ENCODE data around the gene SQSTM1. TPM values are rescaled to one million over a fixed set of nuclear protein-coding genes. Genes with fewer than 3 reads are reported as not detected.

SQSTM1 gene
- total and polyA plus RNA-seq, 2 of the 8 experiments (the other 6 are each of a cell fraction or from before 2014, with no cell fraction given), result 78.6 to 110 TPM

DNA sequence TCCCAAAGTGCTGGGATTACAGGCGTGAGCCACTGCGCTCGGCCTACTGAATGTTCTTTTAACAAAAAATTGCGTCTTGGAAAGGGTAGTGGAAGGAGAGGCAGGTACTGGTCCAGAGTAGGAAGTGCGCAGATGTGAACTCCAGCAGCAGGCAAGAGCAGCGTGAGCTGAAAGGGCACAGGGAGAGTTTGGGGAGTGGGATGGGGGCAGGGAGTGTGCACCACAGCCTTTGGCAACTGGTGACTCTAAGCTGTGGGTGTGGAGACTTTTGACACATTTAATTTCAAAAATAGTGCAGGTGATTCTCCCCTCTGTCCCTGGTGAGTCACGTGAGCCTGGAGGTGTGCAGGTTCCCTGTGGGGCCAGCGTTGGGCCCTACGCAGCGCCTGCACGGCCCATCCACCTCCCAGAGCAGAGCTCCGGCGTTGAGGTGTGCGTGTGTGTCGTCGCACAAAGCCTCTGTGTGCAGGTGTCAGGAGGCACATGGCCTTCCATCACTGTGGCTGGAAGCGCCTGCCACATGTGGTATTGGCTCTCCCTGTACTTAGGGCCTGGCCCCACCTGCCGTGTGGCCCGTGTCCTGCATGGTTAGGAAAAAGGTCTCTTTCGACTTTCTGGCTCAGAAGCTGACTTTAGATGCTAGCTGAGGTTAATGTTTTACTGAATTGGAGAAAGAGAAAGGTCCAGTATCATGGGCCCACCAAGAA is 11.5 kb downstream of the SQSTM1 start:
- Histone ChIP-seq H4K5ac (ENCODE audit: insufficient read length, low read depth, low read length) (no peak overlapping the region), H3K4me3 (ENCODE audit: extremely low read depth in 1 of 4, insufficient read depth in 2 of 4, low read depth in 3 of 4, low read length in 4 of 4) (no peak overlapping the region), H3K18ac (ENCODE audit: extremely low read depth, low read length) (no peak overlapping the region; the same call in 1 of the 2 replicates), H3K4ac (replicated peaks; ENCODE audit: insufficient read length, low read depth, low read length) (no peak overlapping the region), H3K23me2 (ENCODE audit: low read depth, low read length) (no peaks in the 10 kb centered on the region), H3K14ac (ENCODE audit: insufficient read length) (no peak overlapping the region), H4K8ac (ENCODE audit: extremely low read depth, insufficient read depth, low read length) (no peak overlapping the region), H3K27me3 (replicated peaks in 1 of 4; ENCODE audit: control insufficient read depth in 3 of 4, extremely low read depth in 1 of 4, insufficient read depth in 3 of 4, low read length in 3 of 4) (no peaks in the 10 kb centered on the region), H2BK12ac (ENCODE audit: low read depth, low read length) (no peak overlapping the region), H4K20me1 (replicated peaks in 1 of 2; ENCODE audit: control insufficient read depth in 1 of 2, insufficient read depth in 2 of 2, low read length in 2 of 2) (peaks cover 4 to 10% of the 10 kb centered on the region in 2 experiments), H2BK120ac (replicated peaks; ENCODE audit: low read depth, low read length) (no peak overlapping the region), H3K23ac (ENCODE audit: insufficient read length) (no peak overlapping the region), H3K4me1 (replicated peaks in 1 of 4; ENCODE audit: control insufficient read depth in 3 of 4, insufficient read depth in 4 of 4, low read length in 3 of 4) (peaks cover 0 to 3% (median 1%) of the 10 kb centered on the region in 4 experiments; a peak in 4 of 7 replicates), H2BK5ac (ENCODE audit: low read depth, low read length) (no peak overlapping the region), H3K9me3 (ENCODE audit: insufficient read depth in 2 of 2, low read depth in 1 of 2, low read length in 1 of 2) (no peaks in the 10 kb centered on the region; a peak in 1 of 4 replicates), H2AFZ (ENCODE audit: low read length) (no peak overlapping the region), H2BK20ac (ENCODE audit: low read length) (no peak overlapping the region), H3K4me2 (ENCODE audit: insufficient read depth in 1 of 2, low read depth in 2 of 2, low read length in 2 of 2) (no peak overlapping the region), H3K56ac (replicated peaks; ENCODE audit: insufficient read length, low read depth, low read length) (no peak overlapping the region), H3K27ac (ENCODE audit: low read depth, low read length) (no peak overlapping the region), H2AK5ac (ENCODE audit: low read depth, low read length) (no peak overlapping the region), H3K79me2 (ENCODE audit: control insufficient read depth in 1 of 2, insufficient read depth in 2 of 2, low read length in 2 of 2) (no peaks in the 10 kb centered on the region), H2BK15ac (ENCODE audit: low read length) (no peak overlapping the region), H3K9ac (replicated peaks in 1 of 4; ENCODE audit: extremely low read depth in 1 of 4, low read depth in 3 of 4, low read length in 3 of 4) (no peak overlapping the region), H3K36me3 (ENCODE audit: control insufficient read depth in 2 of 4, insufficient read depth in 4 of 4, low read length in 3 of 4) (peaks cover 23 to 67% (median 49%) of the 10 kb centered on the region in 4 experiments), H3K79me1 (ENCODE audit: low read depth, low read length) (no peaks in the 10 kb centered on the region; the same call in 1 of the 2 replicates), H4K91ac (replicated peaks; ENCODE audit: insufficient read length, low read length) (no peak overlapping the region)
- no peak for FAIRE-seq
- DNase-seq (ENCODE audit: low read depth in 1 of 2, low spot score in 2 of 2), result no peak
- ChIA-PET CTCF (ENCODE audit: partially characterized antibody) (interaction anchor here (0.9 to 1.9 kb wide), 8 partner anchors 11 to 497 kb away, joined by 3 to 8 read pairs (median 3); no protein-coding TSS in a partner anchor), POLR2A (ENCODE audit: partially characterized antibody) (interaction anchor here (0.6 to 5.7 kb wide), 7 partner anchors 8 to 86 kb away, joined by 3 to 47 read pairs (median 6); partner anchors contain the start of gene SQSTM1)
- 94% methylated on average over 20 of the region's 20 CpGs; no CpG with 5 or more reads in 1 of the 2 experiments for WGBS, 2 experiments (ENCODE audit: extremely low coverage in 1 of 2, insufficient coverage in 1 of 2, insufficient read length in 1 of 2, insufficient replicate concordance in 2 of 2, low coverage in 1 of 2, low lambda C conversion rate in 2 of 2, missing lambda C conversion rate in 1 of 2)
- TF ChIP-seq, protein P1, sequence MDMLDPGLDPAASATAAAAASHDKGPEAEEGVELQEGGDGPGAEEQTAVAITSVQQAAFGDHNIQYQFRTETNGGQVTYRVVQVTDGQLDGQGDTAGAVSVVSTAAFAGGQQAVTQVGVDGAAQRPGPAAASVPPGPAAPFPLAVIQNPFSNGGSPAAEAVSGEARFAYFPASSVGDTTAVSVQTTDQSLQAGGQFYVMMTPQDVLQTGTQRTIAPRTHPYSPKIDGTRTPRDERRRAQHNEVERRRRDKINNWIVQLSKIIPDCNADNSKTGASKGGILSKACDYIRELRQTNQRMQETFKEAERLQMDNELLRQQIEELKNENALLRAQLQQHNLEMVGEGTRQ (IDR thresholded peaks at IDR 0.05; ENCODE audit: low read length), result no peak

Data from H1 (cell line).